Measurements from ENCODE around the gene NANOS3. TPM values are rescaled to one million over a fixed set of nuclear protein-coding genes. Genes with fewer than 3 reads are reported as not detected.

Gene NANOS3
- total and polyA plus RNA-seq, 10 of the 15 experiments (the other 5 are each of a cell fraction or from before 2014, with no cell fraction given): 0.31 to 1.7 (median 0.81) TPM

GRCh38 chr19:13899912-13900584 is 23.1 kb downstream of the NANOS3 start:
- in situ Hi-C loops (cut with MboI) (loop anchor here (25.0 kb wide), 1 partner anchor 437 kb away; no protein-coding TSS in a partner anchor), intact Hi-C loops (cut with micrococcal nuclease; ENCODE audit: unreplicated experiment) (no loop called here)
- H3K4me3 ChIP-seq: no peak overlapping the region
- ChIA-PET RAD21 (ENCODE audit: unreplicated experiment) (interaction anchor here (0.6 kb wide), 1 partner anchor 133 kb away, joined by 3 read pairs; no protein-coding TSS in a partner anchor), POLR2A (no interaction called here), SMC1A (ENCODE audit: uncharacterized antibody, unreplicated experiment) (interaction anchor here (1.3 kb wide), 1 partner anchor 18 kb away, joined by 3 read pairs; no protein-coding TSS in a partner anchor), CTCF (interaction anchor here (0.6 to 1.6 kb wide), 3 partner anchors 18 to 430 kb away, joined by 3 to 4 read pairs (median 4); partner anchors contain the start of gene MISP3)
- H3K4me2 ChIP-seq (ENCODE audit: control insufficient read depth, insufficient read depth): no peak overlapping the region
- H3K4me1 ChIP-seq (ENCODE audit: control insufficient read depth, insufficient read depth, low read length): no peaks in the 10 kb centered on the region
- H2AFZ ChIP-seq (ENCODE audit: control insufficient read depth, low read depth, low read length): no peak overlapping the region
- FAIRE-seq (no peak), ATAC-seq (no peak), DNase-seq (ENCODE audit: low read depth, low spot score) (no peak)
- H3K9ac ChIP-seq (ENCODE audit: control insufficient read depth, insufficient read depth, low read length): no peak overlapping the region
- TF ChIP-seq IKZF1 (conservative IDR thresholded peaks at IDR 0.05) (no peak), HCFC1 (IDR thresholded peaks at IDR 0.05; ENCODE audit: low read length) (no peak), POLR2AphosphoS5 (IDR thresholded peaks at IDR 0.05; ENCODE audit: low read length) (no peak), ATF2 (IDR thresholded peaks at IDR 0.05; ENCODE audit: low read length) (no peak)
- H4K20me1 ChIP-seq (ENCODE audit: control insufficient read depth, insufficient read depth): no peaks in the 10 kb centered on the region
- no peaks in the 10 kb centered on the region for H3K36me3 ChIP-seq (ENCODE audit: control insufficient read depth in 2 of 2, insufficient read depth in 2 of 2, low read length in 1 of 2)
- no peaks in the 10 kb centered on the region for H3K79me2 ChIP-seq (ENCODE audit: control insufficient read depth, insufficient read depth, low read length)
- 60% methylated on average over 5 of the region's 5 CpGs for WGBS (ENCODE audit: insufficient coverage, insufficient replicate concordance, low lambda C conversion rate, missing lambda C conversion rate)
- H3K27me3 ChIP-seq (replicated peaks in 1 of 2; ENCODE audit: control insufficient read depth in 2 of 2, insufficient read depth in 2 of 2, low read length in 1 of 2): no peaks in the 10 kb centered on the region
- no peaks in the 10 kb centered on the region for H3K9me3 ChIP-seq (replicated peaks; ENCODE audit: control insufficient read depth, insufficient read depth, low read length)
- no TSS peak for BruUV-seq (replicated peaks)
- no peak overlapping the region for H3K27ac ChIP-seq (ENCODE audit: control insufficient read depth, insufficient read depth)
